Ishikawa (cell line): Measurements from ENCODE around the gene HNRNPA1.
A peak's percentile ranks its signal among the peaks of the same experiment; 100 is the strongest.

Experiments
- CEBPB ChIP-seq: IDR thresholded peaks from 2 replicates; pipeline ENCODE4 v1.6.1; 2012
- CREB1 ChIP-seq: IDR thresholded peaks from 2 replicates; pipeline ENCODE4 v1.6.1; 2012; ENCODE audit warnings: low read depth
- EGR1 ChIP-seq: IDR thresholded peaks from 2 replicates; pipeline ENCODE4 v1.6.1; 2012
- EP300 ChIP-seq: IDR thresholded peaks from 2 replicates; pipeline ENCODE4 v1.6.1; 2012; ENCODE audit warnings: borderline replicate concordance
- FOXM1 ChIP-seq: IDR thresholded peaks from 2 replicates; pipeline ENCODE4 v1.6.1; 2012; ENCODE audit warnings: low read depth, borderline replicate concordance
- NFIC ChIP-seq: IDR thresholded peaks from 2 replicates; pipeline ENCODE4 v1.6.1; 2012
- RAD21 ChIP-seq: IDR thresholded peaks from 2 replicates; pipeline ENCODE4 v1.6.1; 2012; ENCODE audit warnings: low read depth
- TAF1 ChIP-seq: IDR thresholded peaks from 2 replicates; pipeline ENCODE4 v1.6.1; 2012; ENCODE audit warnings: low read depth, mild to moderate bottlenecking
- TCF12 ChIP-seq: IDR thresholded peaks from 2 replicates; pipeline ENCODE4 v1.6.1; 2012; ENCODE audit warnings: low read depth
- TEAD4 ChIP-seq: IDR thresholded peaks from 2 replicates; pipeline ENCODE4 v1.6.1; 2012
- YY1 ChIP-seq: IDR thresholded peaks from 2 replicates; pipeline ENCODE4 v1.6.1; 2012; ENCODE audit warnings: low read depth
- ZBTB7A ChIP-seq: IDR thresholded peaks from 2 replicates; pipeline ENCODE4 v1.6.1; 2012; ENCODE audit warnings: low read depth
- TF ChIP-seq, protein P1 (sequence below): IDR thresholded peaks from 2 replicates; pipeline ENCODE4 v1.6.1; 2012
- TF ChIP-seq, protein P2 (sequence below): IDR thresholded peaks from 2 replicates; pipeline ENCODE4 v1.6.1; 2012
- TF ChIP-seq, protein P3 (sequence below): IDR thresholded peaks from 2 replicates; pipeline ENCODE4 v1.6.1; 2012; ENCODE audit warnings: low read depth, mild to moderate bottlenecking

Gene HNRNPA1

DNA sequence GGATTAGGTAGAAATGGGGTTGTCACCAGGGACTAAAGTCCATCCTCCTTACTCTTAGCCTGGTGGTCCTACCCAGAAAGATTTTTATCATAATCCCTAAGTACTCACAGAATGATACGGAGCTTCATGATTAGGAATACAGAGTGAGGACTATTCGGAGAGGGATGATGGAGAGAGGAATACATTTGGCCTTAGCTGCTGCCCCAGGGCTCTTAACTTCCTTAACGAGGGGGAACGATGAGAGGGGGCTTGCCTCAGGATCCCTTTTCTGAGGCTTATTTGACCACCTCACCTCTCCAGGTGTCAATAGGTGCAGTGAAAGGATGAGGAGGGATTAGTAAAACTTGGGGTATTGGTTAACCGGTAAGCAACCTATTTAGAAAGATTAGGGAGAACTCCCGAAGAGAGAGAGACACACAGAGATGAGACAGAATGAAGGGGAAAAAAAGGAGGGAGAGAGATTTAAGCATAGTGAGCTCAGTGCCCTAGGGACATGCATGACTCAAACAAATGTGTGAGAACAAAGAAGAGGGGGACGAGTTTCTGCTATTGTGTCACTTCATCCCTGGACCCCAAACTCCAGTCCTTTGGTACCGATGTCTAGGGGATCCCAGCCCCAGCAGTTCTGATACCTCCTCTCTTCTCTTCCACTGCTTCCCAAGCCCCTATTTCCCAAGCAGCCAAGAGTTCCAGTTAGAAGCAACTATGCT lies 19.1 kb downstream of the HNRNPA1 start:
- TF ChIP-seq ZBTB7A, result no peak
- TF ChIP-seq TAF1, result no peak
- TF ChIP-seq YY1, result no peak
- TF ChIP-seq EP300, result no peak
- no peak for TF ChIP-seq CEBPB
- TF ChIP-seq FOXM1, result no peak
- TF ChIP-seq TCF12, result no peak
- no peak for TF ChIP-seq NFIC
- no peak for TF ChIP-seq EGR1
- no peak for TF ChIP-seq CREB1
- no peak for TF ChIP-seq TEAD4
- TF ChIP-seq, protein P1, sequence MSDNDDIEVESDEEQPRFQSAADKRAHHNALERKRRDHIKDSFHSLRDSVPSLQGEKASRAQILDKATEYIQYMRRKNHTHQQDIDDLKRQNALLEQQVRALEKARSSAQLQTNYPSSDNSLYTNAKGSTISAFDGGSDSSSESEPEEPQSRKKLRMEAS, result no peak
- no peak for TF ChIP-seq RAD21
- TF ChIP-seq, protein P2, sequence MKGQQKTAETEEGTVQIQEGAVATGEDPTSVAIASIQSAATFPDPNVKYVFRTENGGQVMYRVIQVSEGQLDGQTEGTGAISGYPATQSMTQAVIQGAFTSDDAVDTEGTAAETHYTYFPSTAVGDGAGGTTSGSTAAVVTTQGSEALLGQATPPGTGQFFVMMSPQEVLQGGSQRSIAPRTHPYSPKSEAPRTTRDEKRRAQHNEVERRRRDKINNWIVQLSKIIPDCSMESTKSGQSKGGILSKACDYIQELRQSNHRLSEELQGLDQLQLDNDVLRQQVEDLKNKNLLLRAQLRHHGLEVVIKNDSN, result no peak
- TF ChIP-seq, protein P3, sequence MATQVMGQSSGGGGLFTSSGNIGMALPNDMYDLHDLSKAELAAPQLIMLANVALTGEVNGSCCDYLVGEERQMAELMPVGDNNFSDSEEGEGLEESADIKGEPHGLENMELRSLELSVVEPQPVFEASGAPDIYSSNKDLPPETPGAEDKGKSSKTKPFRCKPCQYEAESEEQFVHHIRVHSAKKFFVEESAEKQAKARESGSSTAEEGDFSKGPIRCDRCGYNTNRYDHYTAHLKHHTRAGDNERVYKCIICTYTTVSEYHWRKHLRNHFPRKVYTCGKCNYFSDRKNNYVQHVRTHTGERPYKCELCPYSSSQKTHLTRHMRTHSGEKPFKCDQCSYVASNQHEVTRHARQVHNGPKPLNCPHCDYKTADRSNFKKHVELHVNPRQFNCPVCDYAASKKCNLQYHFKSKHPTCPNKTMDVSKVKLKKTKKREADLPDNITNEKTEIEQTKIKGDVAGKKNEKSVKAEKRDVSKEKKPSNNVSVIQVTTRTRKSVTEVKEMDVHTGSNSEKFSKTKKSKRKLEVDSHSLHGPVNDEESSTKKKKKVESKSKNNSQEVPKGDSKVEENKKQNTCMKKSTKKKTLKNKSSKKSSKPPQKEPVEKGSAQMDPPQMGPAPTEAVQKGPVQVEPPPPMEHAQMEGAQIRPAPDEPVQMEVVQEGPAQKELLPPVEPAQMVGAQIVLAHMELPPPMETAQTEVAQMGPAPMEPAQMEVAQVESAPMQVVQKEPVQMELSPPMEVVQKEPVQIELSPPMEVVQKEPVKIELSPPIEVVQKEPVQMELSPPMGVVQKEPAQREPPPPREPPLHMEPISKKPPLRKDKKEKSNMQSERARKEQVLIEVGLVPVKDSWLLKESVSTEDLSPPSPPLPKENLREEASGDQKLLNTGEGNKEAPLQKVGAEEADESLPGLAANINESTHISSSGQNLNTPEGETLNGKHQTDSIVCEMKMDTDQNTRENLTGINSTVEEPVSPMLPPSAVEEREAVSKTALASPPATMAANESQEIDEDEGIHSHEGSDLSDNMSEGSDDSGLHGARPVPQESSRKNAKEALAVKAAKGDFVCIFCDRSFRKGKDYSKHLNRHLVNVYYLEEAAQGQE, result no peak

DNA sequence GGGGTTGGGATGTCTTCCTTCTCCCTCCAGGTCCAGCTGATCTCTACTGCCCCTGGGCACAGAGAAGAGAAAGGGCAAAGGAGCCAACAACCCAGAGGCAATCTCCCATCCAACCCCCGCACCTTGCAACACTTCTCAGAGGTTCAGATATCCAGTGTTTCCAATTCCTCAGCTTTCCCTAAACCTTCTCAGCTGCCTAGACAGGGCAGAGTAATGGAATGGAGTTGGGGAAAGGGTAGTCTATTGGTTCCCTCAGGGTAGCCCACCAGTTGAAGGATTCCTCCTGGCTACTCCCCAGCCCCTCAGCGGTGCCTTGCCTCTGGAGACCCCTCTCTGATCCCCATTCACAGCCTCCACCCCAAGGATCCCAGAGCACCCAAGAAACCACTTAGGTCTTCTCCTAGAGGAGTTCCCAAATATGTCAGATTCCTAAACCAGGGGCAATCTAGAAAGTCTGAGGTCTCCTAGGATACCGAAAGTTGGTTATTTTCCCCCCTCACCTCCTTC lies 19.8 kb downstream of the HNRNPA1 start:
- TF ChIP-seq, protein P2, result no peak
- no peak for TF ChIP-seq RAD21
- no peak for TF ChIP-seq EP300
- no peak for TF ChIP-seq TCF12
- TF ChIP-seq, protein P1, result no peak
- TF ChIP-seq ZBTB7A, result no peak; the same call in 1 of the 2 replicates
- no peak for TF ChIP-seq YY1
- TF ChIP-seq TEAD4, result no peak
- TF ChIP-seq, protein P3, result no peak
- no peak for TF ChIP-seq FOXM1
- TF ChIP-seq CREB1, result no peak
- TF ChIP-seq CEBPB, result no peak
- TF ChIP-seq NFIC, result no peak
- no peak for TF ChIP-seq TAF1
- no peak for TF ChIP-seq EGR1

DNA sequence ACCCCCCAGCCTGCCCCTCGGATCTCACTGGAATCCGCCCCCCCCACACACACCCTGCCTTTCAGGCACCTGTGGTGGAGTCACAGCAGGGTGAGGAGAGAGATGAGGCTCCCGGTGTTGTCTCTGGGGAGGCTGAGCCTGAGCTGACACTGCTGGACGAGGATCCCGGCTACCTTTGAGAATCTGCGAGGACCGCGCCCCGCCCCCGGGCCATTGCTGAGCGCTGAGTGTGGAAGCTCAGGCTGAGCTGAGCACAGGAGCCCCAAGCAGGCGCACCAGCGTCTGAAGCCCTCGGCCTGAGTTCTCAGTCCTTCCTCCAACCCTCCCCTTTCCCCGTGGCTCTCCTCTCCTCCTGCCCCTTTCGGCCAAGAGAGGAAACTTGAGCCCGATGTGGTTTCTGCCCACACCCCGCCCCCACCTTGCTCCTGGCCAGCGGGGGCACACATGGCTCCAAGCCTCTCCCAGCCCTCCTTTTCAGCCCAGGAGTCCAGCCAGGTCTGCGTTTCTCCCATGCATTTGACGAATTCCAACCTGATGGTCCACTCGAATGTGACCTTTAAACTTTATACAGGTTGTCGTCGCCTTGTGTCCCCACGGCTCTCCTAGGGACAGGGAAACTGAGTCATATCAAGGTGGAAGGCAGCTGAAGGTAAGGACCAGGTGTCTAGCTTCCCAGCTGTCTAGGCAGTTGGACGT lies 20.4 kb downstream of the HNRNPA1 start, which contains the start of gene NFE2:
NFE2 (minus strand) TSS at position 284 of the 696 bp plus-strand sequence. CDS start 5,767 bp downstream, outside the sequence.
- TF ChIP-seq, protein P2, result no peak; the same call in 1 of the 2 replicates
- TF ChIP-seq CEBPB (no peak), TEAD4 (no peak), RAD21 (peak; percentile 12; the same call in 1 of the 2 replicates), ZBTB7A (peak; percentile 37; the same call in 1 of the 2 replicates), EGR1 (peak; percentile 78), TCF12 (peak; percentile 68), FOXM1 (no peak), EP300 (peak; percentile 34; the same call in 1 of the 2 replicates), NFIC (peak; percentile 52; the same call in 1 of the 2 replicates), YY1 (peak; percentile 38), CREB1 (no peak), TAF1 (no peak; the same call in 1 of the 2 replicates)
- TF ChIP-seq, protein P3, result no peak
- TF ChIP-seq, protein P1, result peak; percentile 84
